ENCODE measurements around the gene RAB1B.

RAB1B gene

GRCh38 chr11:66278363-66279091 lies 10.1 kb downstream of the RAB1B start:
- TF ChIP-seq RARB (CRISPR knock-in tag; IDR thresholded peaks at IDR 0.05), result no peak
- TF ChIP-seq PATZ1 (CRISPR knock-in tag; IDR thresholded peaks at IDR 0.05; ENCODE audit: borderline replicate concordance), result peak; percentile 30; the same call in 1 of the 2 replicates
- ATAC-seq, result no peak

GRCh38 chr11:66279092-66279734 lies 10.8 kb downstream of the RAB1B start:
- no peak for TF ChIP-seq RARB (CRISPR knock-in tag; IDR thresholded peaks at IDR 0.05)
- no peak for TF ChIP-seq POU6F1 (CRISPR knock-in tag; IDR thresholded peaks at IDR 0.05; ENCODE audit: borderline replicate concordance, low read depth)
- no peak for ATAC-seq

- no peak for ATAC-seq
- no peak for TF ChIP-seq GLIS3 (CRISPR knock-in tag; IDR thresholded peaks at IDR 0.05)
- no peak for TF ChIP-seq ZNF565 (CRISPR knock-in tag; conservative IDR thresholded peaks at IDR 0.05; ENCODE audit: low read depth)
- TF ChIP-seq BACH2 (CRISPR knock-in tag; IDR thresholded peaks at IDR 0.05; ENCODE audit: borderline replicate concordance), result no peak
- no peak for TF ChIP-seq ESRRG (CRISPR knock-in tag; IDR thresholded peaks at IDR 0.05)
- TF ChIP-seq ARNTL (CRISPR knock-in tag; IDR thresholded peaks at IDR 0.05; ENCODE audit: borderline replicate concordance, low read depth), result no peak
- no peak for TF ChIP-seq RARB (CRISPR knock-in tag; IDR thresholded peaks at IDR 0.05)
- no peak for TF ChIP-seq ZC3H10 (CRISPR knock-in tag; IDR thresholded peaks at IDR 0.05)
These were observed 12.0 kb downstream of the RAB1B start for GRCh38 chr11:66280428-66280827.

GRCh38 chr11:66281001-66281400 lies 12.6 kb downstream of the RAB1B start:
- no peak for ATAC-seq
- TF ChIP-seq CSDC2 (CRISPR knock-in tag; IDR thresholded peaks at IDR 0.05), result no peak
- no peak for TF ChIP-seq ZFP30 (CRISPR knock-in tag; IDR thresholded peaks at IDR 0.05)
- no peak for TF ChIP-seq POU6F1 (CRISPR knock-in tag; IDR thresholded peaks at IDR 0.05; ENCODE audit: borderline replicate concordance, low read depth)
- no peak for TF ChIP-seq RARB (CRISPR knock-in tag; IDR thresholded peaks at IDR 0.05)
- TF ChIP-seq ZNF565 (CRISPR knock-in tag; conservative IDR thresholded peaks at IDR 0.05; ENCODE audit: low read depth), result no peak
- TF ChIP-seq SNAI2 (CRISPR knock-in tag; IDR thresholded peaks at IDR 0.05), result no peak
- no peak for TF ChIP-seq ZNF8 (CRISPR knock-in tag; IDR thresholded peaks at IDR 0.05)
- no peak for TF ChIP-seq TSHZ2 (CRISPR knock-in tag; IDR thresholded peaks at IDR 0.05)
- no peak for TF ChIP-seq ZC3H10 (CRISPR knock-in tag; IDR thresholded peaks at IDR 0.05)
- TF ChIP-seq ISL1 (CRISPR knock-in tag; IDR thresholded peaks at IDR 0.05), result no peak
- TF ChIP-seq OSR1 (CRISPR knock-in tag; IDR thresholded peaks at IDR 0.05), result no peak
- TF ChIP-seq ARNTL (CRISPR knock-in tag; IDR thresholded peaks at IDR 0.05; ENCODE audit: borderline replicate concordance, low read depth), result no peak
- TF ChIP-seq PPARA (CRISPR knock-in tag; IDR thresholded peaks at IDR 0.05; ENCODE audit: borderline replicate concordance), result no peak
- no peak for TF ChIP-seq CSRNP3 (CRISPR knock-in tag; IDR thresholded peaks at IDR 0.05)
- no peak for TF ChIP-seq PATZ1 (CRISPR knock-in tag; IDR thresholded peaks at IDR 0.05; ENCODE audit: borderline replicate concordance)
- no peak for TF ChIP-seq ZNF70 (CRISPR knock-in tag; IDR thresholded peaks at IDR 0.05)
- no peak for TF ChIP-seq CREB5 (CRISPR knock-in tag; IDR thresholded peaks at IDR 0.05; ENCODE audit: low read depth)
- no peak for TF ChIP-seq ESRRG (CRISPR knock-in tag; IDR thresholded peaks at IDR 0.05)
- TF ChIP-seq TOX (CRISPR knock-in tag; IDR thresholded peaks at IDR 0.05; ENCODE audit: borderline replicate concordance), result no peak
- no peak for TF ChIP-seq ZFP3 (CRISPR knock-in tag; IDR thresholded peaks at IDR 0.05)

Measured in SK-N-SH treated with all-trans-retinoic acid at 6 μM for 48 hours (cell line).